GM10847 (cell line): ENCODE results near the gene SCAP.

Source experiments
- POLR2A ChIP-seq: IDR thresholded peaks from 2 replicates; pipeline ENCODE4 v1.6.1; 2011; ENCODE audit not compliant: insufficient read length; ENCODE audit errors: extremely low read depth

The SCAP gene

GRCh38 chr3:47411696-47412452 lies 63.9 kb downstream of the SCAP start:
- TF ChIP-seq POLR2A = peak; percentile 15

- TF ChIP-seq POLR2A = no peak
Observed at GRCh38 chr3:47410801-47411646, 64.7 kb downstream of the SCAP start.

GRCh38 chr3:47410417-47410720 lies 65.4 kb downstream of the SCAP start:
- no peak for TF ChIP-seq POLR2A

GRCh38 chr3:47409688-47410416 lies 65.9 kb downstream of the SCAP start:
- TF ChIP-seq POLR2A = no peak

GRCh38 chr3:47409284-47409683 lies 66.5 kb downstream of the SCAP start:
- no peak for TF ChIP-seq POLR2A

GRCh38 chr3:47408839-47409229 lies 66.9 kb downstream of the SCAP start:
- TF ChIP-seq POLR2A = no peak

- TF ChIP-seq POLR2A = no peak
Observed at GRCh38 chr3:47407896-47408838, 67.6 kb downstream of the SCAP start.

- no peak for TF ChIP-seq POLR2A
Observed at GRCh38 chr3:47407237-47407636, 68.5 kb downstream of the SCAP start.

GRCh38 chr3:47406762-47407149 lies 69.0 kb downstream of the SCAP start:
- no peak for TF ChIP-seq POLR2A

- TF ChIP-seq POLR2A = no peak
Observed at GRCh38 chr3:47405820-47406761, 69.7 kb downstream of the SCAP start.

- TF ChIP-seq POLR2A = no peak
Observed at GRCh38 chr3:47404955-47405790, 70.6 kb downstream of the SCAP start.

GRCh38 chr3:47404431-47404876 lies 71.3 kb downstream of the SCAP start:
- TF ChIP-seq POLR2A = no peak

- TF ChIP-seq POLR2A = no peak
Observed at GRCh38 chr3:47399531-47400270, 76.0 kb downstream of the SCAP start.
